Mesendoderm (in vitro differentiated cells): ENCODE measurements around the gene NSRP1.
A peak's percentile ranks its signal among the peaks of the same experiment; 100 is the strongest.
"Not testable (repeated sequence)": the region's sequence is repeated elsewhere in the genome, so short reads cannot be mapped to it uniquely, and the experiment has no call there.

Experiments used
- DNase-seq: peaks from one replicate; pipeline ENCODE4 v3.0.0; 2013
- H2AK5ac ChIP-seq: 2 replicates; pipeline ENCODE4 v1.6.1; 2013; ENCODE audit warnings: low read length, inconsistent platforms
- H2BK120ac ChIP-seq: 2 replicates; pipeline ENCODE4 v1.6.1; 2013; ENCODE audit warnings: low read depth, mild to moderate bottlenecking, low read length, moderate library complexity, mixed read lengths
- H2BK15ac ChIP-seq: replicated peaks from 2 replicates; pipeline ENCODE4 v1.6.1; 2013; ENCODE audit warnings: low read depth, mild to moderate bottlenecking, moderate library complexity
- H2BK5ac ChIP-seq: 2 replicates; pipeline ENCODE4 v1.6.1; 2013; ENCODE audit warnings: low read length, inconsistent platforms
- H3K18ac ChIP-seq: 2 replicates; pipeline ENCODE4 v1.6.1; 2013; ENCODE audit warnings: mild to moderate bottlenecking, low read length, mixed read lengths
- H3K23ac ChIP-seq: one replicate; pipeline ENCODE4 v1.6.1; 2013; ENCODE audit warnings: low read length
- H3K27ac ChIP-seq: 2 replicates; pipeline ENCODE4 v1.5.1; 2013; ENCODE audit warnings: low read depth, mild to moderate bottlenecking, inconsistent platforms, low read length, moderate library complexity
- H3K27me3 ChIP-seq: 2 replicates; pipeline ENCODE4 v1.6.1; 2013; ENCODE audit warnings: low read length, control low read depth, mild to moderate bottlenecking, inconsistent platforms; ENCODE audit not compliant: insufficient read depth, poor library complexity
- H3K36me3 ChIP-seq: 2 replicates; pipeline ENCODE4 v1.6.1; 2013; ENCODE audit warnings: low read length, inconsistent platforms; ENCODE audit not compliant: control insufficient read depth, insufficient read depth
- H3K4ac ChIP-seq: one replicate; pipeline ENCODE4 v1.6.1; 2013; ENCODE audit warnings: low read depth, mild to moderate bottlenecking, low read length, moderate library complexity
- H3K4me1 ChIP-seq: 2 replicates; pipeline ENCODE4 v1.6.1; 2013; ENCODE audit warnings: low read depth, low read length, inconsistent platforms; ENCODE audit not compliant: control insufficient read depth
- H3K4me2 ChIP-seq: 2 replicates; pipeline ENCODE4 v1.6.1; 2013; ENCODE audit warnings: low read length
- H3K4me3 ChIP-seq: 2 replicates; pipeline ENCODE4 v1.5.1; 2013; ENCODE audit warnings: mild to moderate bottlenecking, low read length
- H3K56ac ChIP-seq: one replicate; pipeline ENCODE4 v1.6.1; 2013; ENCODE audit warnings: low read length
- H3K79me1 ChIP-seq: 2 replicates; pipeline ENCODE4 v1.6.1; 2013; ENCODE audit warnings: low read length, inconsistent platforms
- H3K79me2 ChIP-seq: 2 replicates; pipeline ENCODE4 v1.6.1; 2013; ENCODE audit warnings: mild to moderate bottlenecking, low read length; ENCODE audit not compliant: control insufficient read depth, insufficient read depth
- H3K9ac ChIP-seq: 2 replicates; pipeline ENCODE4 v1.6.1; 2013; ENCODE audit warnings: low read length, inconsistent platforms
- H4K5ac ChIP-seq: one replicate; pipeline ENCODE4 v1.6.1; 2013; ENCODE audit warnings: low read length
- H4K8ac ChIP-seq: one replicate; pipeline ENCODE4 v1.6.1; 2013; ENCODE audit warnings: low read depth, mild to moderate bottlenecking, control low read depth, low read length, moderate library complexity
- WGBS: extraction: QIAGEN DNeasy Blood & Tissue Kit; methylation state at CpG from one replicate; pipeline ENCODE4 v1.1.7; 2013; ENCODE audit warnings: low lambda C conversion rate, missing lambda C conversion rate; ENCODE audit not compliant: insufficient coverage; ENCODE audit errors: extremely low coverage; 5-methylcytosine and 5-hydroxymethylcytosine counted together

Gene NSRP1

DNA sequence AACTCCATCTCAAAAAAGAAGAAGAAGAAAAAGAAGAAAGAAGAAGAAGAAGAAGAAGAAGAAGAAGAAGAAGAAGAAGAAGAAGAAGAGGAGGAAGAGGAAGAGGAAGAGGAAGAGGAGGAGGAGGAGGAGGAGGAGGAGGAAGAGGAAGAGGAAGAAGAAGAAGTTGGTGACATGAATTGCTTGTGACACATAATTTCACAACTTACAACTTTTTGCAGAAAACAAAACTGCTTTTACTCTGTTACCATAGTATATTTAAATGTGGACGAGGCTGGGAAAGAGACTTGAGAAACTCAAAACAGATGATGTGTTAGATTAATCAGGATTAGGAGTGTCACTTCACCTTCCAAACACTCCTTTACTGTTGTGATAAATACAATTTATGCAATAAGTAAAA is 113.4 kb downstream of the NSRP1 start:
- not testable (repeated sequence) for H4K8ac ChIP-seq, H3K79me2 ChIP-seq
- WGBS, result no CpG with 5 or more reads among the region's 1 CpG

DNA sequence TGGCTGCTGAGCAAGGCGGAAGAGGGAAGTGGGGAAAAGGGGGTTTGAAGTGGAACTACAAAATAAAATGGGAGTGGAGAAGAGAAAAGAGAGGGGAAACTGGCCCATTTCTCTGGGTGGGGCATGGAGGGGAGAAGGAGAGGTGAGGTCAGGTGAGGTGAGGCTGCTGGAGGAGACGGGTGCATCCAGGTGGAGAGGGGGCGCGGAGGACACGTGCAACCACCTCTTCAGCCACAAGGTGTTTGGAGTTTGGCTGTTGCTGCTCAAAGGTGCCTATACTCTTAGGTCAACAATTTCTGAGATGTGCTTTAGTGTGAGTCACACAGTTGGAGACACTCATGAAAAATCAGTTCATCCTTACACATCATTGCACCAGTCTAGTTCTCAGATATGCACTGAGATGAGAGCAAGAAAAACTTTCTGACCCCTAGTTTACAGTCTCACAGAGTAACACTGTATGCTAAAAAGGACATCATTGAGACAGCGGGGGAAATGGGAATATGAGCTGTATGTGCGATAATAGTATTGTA is 114.0 kb downstream of the NSRP1 start:
- WGBS, result no CpG with 5 or more reads among the region's 7 CpGs
- Histone ChIP-seq H3K4me3 (no peak overlapping the region), H3K27ac (no peak overlapping the region), H3K9ac (no peak overlapping the region), H2BK15ac (no peak overlapping the region), H3K56ac (no peak overlapping the region), H3K27me3 (peaks cover 18% of the 10 kb centered on the region), H4K5ac (no peak overlapping the region), H3K79me2 (no peaks in the 10 kb centered on the region), H3K23ac (no peak overlapping the region), H3K79me1 (no peaks in the 10 kb centered on the region), H2BK120ac (no peak overlapping the region), H3K18ac (no peak overlapping the region), H2AK5ac (no peak overlapping the region), H3K36me3 (no peaks in the 10 kb centered on the region), H3K4me2 (no peak overlapping the region), H4K8ac (no peak overlapping the region), H2BK5ac (no peak overlapping the region), H3K4me1 (no peaks in the 10 kb centered on the region), H3K4ac (no peak overlapping the region)
- no peak for DNase-seq

More for the DNA sequence above, 113.4 kb downstream of the NSRP1 start:
- not testable (repeated sequence) for H3K4me1 ChIP-seq, H2BK120ac ChIP-seq, H3K23ac ChIP-seq, H2BK5ac ChIP-seq, H3K79me1 ChIP-seq, H2AK5ac ChIP-seq, H3K4ac ChIP-seq, H3K4me2 ChIP-seq, H3K18ac ChIP-seq, H2BK15ac ChIP-seq, DNase-seq, H3K9ac ChIP-seq, H4K5ac ChIP-seq, H3K27ac ChIP-seq, H3K36me3 ChIP-seq, H3K56ac ChIP-seq, H3K4me3 ChIP-seq
- peaks cover 12% of the 10 kb centered on the region for H3K27me3 ChIP-seq

DNA sequence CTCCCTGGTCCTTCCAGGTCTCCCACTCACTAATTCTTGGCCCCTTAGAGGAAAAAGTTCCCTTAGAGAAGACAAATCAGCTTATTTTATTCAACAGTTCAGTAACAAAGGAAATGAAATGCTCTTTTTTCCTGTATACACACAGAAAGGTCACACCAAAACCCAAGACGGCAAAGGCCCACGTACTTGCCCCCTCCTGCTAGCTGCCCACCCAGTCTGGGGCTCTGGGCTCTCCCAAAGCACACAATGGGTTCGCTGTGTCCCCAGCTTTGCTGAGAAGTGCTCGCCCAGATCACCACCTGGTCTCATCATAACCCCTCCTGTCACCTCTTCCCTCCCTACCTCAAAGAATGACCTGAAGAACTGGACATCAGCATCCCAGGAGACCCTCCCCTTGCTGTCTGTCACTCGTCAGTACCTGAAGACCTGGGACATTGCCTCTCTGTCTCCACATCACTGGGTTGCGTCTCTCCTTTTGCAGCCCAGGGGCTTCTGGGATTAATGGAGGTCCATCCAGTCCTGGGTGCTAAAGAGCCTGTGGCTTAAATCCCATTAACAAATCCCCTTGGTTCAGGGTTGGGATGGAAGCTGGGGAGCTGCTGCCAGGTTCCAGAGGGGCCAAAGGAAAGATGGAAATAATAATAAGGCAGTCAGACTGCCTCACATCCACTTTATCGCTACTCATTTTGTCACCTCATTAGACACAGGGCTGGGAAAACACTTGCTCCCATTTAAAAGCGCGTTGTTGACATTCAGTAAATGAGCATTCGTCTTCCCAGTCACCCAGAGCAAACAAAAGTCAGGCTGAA is 115.6 kb downstream of the NSRP1 start:
- H3K4me3 ChIP-seq, result no peak overlapping the region
- H3K18ac ChIP-seq, result no peak overlapping the region
- H3K79me1 ChIP-seq, result no peaks in the 10 kb centered on the region
- H3K27ac ChIP-seq, result no peak overlapping the region
- H4K8ac ChIP-seq, result no peak overlapping the region
- no peak overlapping the region for H2AK5ac ChIP-seq
- no peak overlapping the region for H3K9ac ChIP-seq
- H2BK5ac ChIP-seq, result no peak overlapping the region
- DNase-seq, result no peak
- no peak overlapping the region for H3K23ac ChIP-seq
- H2BK15ac ChIP-seq, result no peak overlapping the region
- peaks cover 26% of the 10 kb centered on the region for H3K27me3 ChIP-seq
- no peak overlapping the region for H3K4ac ChIP-seq
- no CpG with 5 or more reads among the region's 10 CpGs for WGBS
- no peak overlapping the region for H3K4me2 ChIP-seq
- H3K4me1 ChIP-seq, result no peaks in the 10 kb centered on the region
- no peak overlapping the region for H2BK120ac ChIP-seq
- no peaks in the 10 kb centered on the region for H3K36me3 ChIP-seq
- no peak overlapping the region for H3K56ac ChIP-seq
- H4K5ac ChIP-seq, result no peak overlapping the region
- H3K79me2 ChIP-seq, result no peaks in the 10 kb centered on the region

DNA sequence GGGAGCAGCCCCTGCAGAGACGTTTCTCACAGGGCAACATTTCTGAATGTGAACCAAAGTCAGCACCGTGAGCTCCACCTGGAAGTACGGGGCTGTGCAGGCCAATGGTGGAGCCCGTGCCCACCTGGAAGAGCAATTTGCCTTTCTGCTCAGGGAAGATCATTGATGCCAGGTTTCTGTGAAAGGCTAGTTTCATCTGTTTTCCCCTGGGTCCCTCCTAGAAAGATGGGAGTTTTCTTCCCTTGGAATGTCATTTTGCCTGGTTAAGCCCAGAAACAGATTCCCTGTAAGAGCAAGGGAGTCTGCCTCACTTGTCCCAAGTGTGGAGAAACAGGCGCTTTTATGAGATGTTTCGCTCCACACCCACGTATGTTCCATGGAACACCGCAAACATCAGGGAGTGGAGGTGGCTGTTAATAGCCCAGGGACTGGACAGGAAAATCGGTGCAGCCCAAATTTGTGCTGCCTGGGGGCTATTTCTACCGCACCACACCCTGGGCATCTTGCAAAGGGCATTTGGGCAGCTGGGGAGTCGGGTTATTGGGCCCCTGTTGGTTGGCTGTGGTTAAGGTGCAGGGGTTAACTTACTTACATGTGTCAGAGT is 116.3 kb downstream of the NSRP1 start:
- Histone ChIP-seq H2BK5ac (no peak overlapping the region), H3K27me3 (peaks cover 33% of the 10 kb centered on the region), H3K4me2 (no peak overlapping the region), H3K56ac (no peak overlapping the region), H3K4me3 (no peak overlapping the region), H2BK120ac (no peak overlapping the region), H3K9ac (no peak overlapping the region), H3K4ac (no peak overlapping the region), H3K79me2 (no peaks in the 10 kb centered on the region), H4K5ac (no peak overlapping the region), H3K18ac (no peak overlapping the region), H2BK15ac (no peak overlapping the region), H3K27ac (no peak overlapping the region), H3K4me1 (no peaks in the 10 kb centered on the region), H3K79me1 (no peaks in the 10 kb centered on the region), H3K23ac (peak overlapping the region; percentile 26), H3K36me3 (no peaks in the 10 kb centered on the region), H4K8ac (no peak overlapping the region), H2AK5ac (no peak overlapping the region)
- DNase-seq, result no peak
- no CpG with 5 or more reads among the region's 11 CpGs for WGBS

DNA sequence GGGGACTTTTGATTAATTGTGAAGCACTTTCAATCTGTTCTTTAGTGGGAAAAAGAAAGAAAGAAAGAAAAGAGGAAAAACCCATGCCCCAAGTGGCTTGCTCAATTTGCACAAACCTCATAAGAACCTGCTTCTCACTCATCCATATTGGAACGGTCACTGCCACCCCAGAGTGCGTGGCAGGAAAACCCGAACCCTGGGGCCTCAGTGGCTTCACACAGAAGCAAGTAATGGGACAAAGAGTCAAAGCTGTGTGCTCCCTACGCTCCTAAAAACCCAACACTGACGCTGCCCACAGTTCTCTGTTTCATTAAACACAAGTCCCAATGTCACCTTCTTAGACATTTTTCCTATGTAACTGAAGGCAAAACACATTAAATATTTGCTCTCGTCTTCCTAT is 117.7 kb downstream of the NSRP1 start:
- no peaks in the 10 kb centered on the region for H3K79me2 ChIP-seq
- no peak overlapping the region for H2BK15ac ChIP-seq
- no peak overlapping the region for H3K4me3 ChIP-seq
- no peak overlapping the region for H3K9ac ChIP-seq
- no peak overlapping the region for H3K23ac ChIP-seq
- H2BK120ac ChIP-seq, result no peak overlapping the region
- H4K5ac ChIP-seq, result no peak overlapping the region
- no peak overlapping the region for H3K27ac ChIP-seq
- no peak overlapping the region for H2BK5ac ChIP-seq
- no peak overlapping the region for H3K4ac ChIP-seq
- H3K27me3 ChIP-seq, result peaks cover 34% of the 10 kb centered on the region
- no peak overlapping the region for H3K56ac ChIP-seq
- no peak overlapping the region for H2AK5ac ChIP-seq
- no CpG with 5 or more reads among the region's 6 CpGs for WGBS
- H3K36me3 ChIP-seq, result no peaks in the 10 kb centered on the region
- no peaks in the 10 kb centered on the region for H3K4me1 ChIP-seq
- no peaks in the 10 kb centered on the region for H3K79me1 ChIP-seq
- no peak overlapping the region for H4K8ac ChIP-seq
- DNase-seq, result no peak
- no peak overlapping the region for H3K4me2 ChIP-seq
- no peak overlapping the region for H3K18ac ChIP-seq
